Testis (tissue), 2 donors: ENCODE results near the gene IL18R1.
"Not testable (repeated sequence)": the region's sequence is repeated elsewhere in the genome, so short reads cannot be mapped to it uniquely, and the experiment has no call there.

Experiments
- POLR2A ChIP-seq: fragments of 450-650 bp; IDR thresholded peaks from one replicate; pipeline ENCODE4 v1.6.1; 2017; ENCODE audit warnings: antibody characterized with exemption, mild to moderate bottlenecking, moderate library complexity
- TF ChIP-seq, protein P1 (sequence below), 3 experiments: fragments of 450-650 bp in 2 of 3; fragments of 200-600 bp in 1 of 3; sonication (generic) in 1 of 3; IDR thresholded peaks; one replicate each; pipeline ENCODE4 v1.5.1; 2016 to 2019; ENCODE audit warnings: antibody characterized with exemption in 3 of 3, mild to moderate bottlenecking in 2 of 3, moderate library complexity in 1 of 3

GRCh38 chr2:102324914-102325313 is 30.7 kb upstream of the IL18R1 start:
- TF ChIP-seq POLR2A, result not testable (repeated sequence)
- TF ChIP-seq, protein P1, sequence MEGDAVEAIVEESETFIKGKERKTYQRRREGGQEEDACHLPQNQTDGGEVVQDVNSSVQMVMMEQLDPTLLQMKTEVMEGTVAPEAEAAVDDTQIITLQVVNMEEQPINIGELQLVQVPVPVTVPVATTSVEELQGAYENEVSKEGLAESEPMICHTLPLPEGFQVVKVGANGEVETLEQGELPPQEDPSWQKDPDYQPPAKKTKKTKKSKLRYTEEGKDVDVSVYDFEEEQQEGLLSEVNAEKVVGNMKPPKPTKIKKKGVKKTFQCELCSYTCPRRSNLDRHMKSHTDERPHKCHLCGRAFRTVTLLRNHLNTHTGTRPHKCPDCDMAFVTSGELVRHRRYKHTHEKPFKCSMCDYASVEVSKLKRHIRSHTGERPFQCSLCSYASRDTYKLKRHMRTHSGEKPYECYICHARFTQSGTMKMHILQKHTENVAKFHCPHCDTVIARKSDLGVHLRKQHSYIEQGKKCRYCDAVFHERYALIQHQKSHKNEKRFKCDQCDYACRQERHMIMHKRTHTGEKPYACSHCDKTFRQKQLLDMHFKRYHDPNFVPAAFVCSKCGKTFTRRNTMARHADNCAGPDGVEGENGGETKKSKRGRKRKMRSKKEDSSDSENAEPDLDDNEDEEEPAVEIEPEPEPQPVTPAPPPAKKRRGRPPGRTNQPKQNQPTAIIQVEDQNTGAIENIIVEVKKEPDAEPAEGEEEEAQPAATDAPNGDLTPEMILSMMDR (IDR thresholded peaks at IDR 0.05), result not testable (repeated sequence)
